DMS153 (cell line): ENCODE measurements around the gene RTN4R.
A peak's percentile ranks its signal among the peaks of the same experiment; 100 is the strongest.
"Not testable (repeated sequence)": the region's sequence is repeated elsewhere in the genome, so short reads cannot be mapped to it uniquely, and the experiment has no call there.

Source experiments
- DNase-seq: peaks from one replicate; lab custom pipeline; 2025; lab: John Stamatoyannopoulos, UW

RTN4R gene

DNA sequence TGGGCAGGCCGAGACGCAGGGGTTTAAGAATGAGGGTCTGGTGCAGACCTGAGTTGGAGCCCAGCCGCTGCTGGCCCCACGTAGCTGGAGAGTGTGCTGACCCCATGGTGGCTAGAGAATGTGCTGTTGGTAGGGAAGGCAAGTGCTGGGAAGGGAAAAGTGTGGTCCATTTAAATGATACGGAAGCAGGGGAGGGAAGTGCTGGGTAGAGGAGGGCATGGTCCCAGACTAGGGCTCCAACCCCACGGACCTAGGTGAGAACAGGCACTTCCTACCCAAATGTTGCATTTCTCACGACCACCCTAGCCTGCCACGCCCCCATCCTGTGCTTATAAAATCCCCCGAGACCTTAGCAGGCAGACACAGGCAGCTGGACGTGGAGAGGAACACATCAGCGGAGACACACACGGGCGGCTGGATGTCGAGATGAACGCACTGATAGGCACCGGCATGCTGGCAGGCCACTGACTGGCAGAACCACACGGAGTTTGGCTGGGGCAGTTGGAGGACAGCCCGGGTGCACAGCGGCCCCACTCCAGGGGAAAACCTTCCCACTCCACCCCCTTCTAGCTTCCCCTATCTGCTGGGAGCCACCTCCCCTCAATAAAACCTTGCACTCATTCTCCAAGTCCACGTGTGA is 18.8 kb upstream of the RTN4R start:
- not testable (repeated sequence) for DNase-seq

DNA sequence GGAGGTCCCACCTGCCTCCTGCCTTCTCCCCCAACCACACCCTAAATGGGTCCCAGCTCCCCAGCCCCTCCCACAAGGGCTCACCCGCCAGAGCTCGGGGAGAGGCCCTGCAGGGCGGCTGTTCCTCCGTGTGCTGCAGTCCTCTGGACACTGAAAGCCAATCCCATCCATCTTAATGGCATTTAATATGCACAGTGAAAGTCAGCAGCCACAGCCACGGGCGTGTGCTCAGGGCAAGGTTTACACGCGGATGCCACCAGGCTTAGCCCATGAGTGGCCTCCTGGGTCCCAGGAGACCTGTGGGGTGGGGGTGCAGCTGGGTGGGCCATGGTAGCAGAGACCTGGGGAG is 18.2 kb upstream of the RTN4R start:
- DNase-seq: not testable (repeated sequence)

DNA sequence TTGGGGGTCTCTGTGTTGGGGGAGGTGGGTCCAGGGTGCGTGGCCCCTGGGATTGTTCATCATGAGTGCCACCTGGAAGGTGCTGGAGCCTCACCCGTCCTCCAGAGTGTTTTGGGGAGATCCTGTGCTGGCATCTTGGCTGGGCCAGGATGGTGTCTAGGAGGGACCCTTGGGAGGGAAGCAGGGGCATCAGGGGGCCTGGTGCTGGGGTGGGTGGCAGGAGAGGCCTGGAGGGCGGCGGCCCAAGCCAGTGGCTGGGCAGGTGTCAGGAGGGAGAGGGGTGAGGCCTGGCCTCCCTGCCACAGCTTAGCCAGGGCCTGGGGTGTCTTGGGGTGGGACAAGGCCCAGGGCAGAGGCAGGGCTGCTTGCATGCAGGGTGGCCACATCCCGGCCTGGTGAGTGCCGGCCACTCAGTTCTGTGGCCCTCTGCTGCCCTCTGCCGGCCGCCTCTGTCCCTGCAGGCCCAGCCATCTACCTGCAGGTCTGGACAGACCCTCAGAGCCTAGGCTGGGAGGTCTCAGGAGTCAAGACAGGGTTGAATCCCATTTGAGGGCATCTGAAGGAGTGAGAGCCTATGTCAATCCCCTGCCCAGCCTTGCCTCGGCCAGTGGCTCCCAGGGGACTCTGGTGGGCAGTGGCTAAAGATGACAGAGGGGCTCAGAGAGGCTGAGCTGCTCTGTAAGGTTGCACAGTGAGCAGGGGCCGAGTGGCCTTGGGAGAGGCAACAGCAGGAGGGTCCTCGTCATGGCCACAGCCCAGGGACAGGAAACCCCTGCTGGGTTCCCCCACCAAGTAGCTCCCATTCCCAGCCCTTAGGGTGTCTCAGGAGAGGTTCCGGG is 17.6 kb upstream of the RTN4R start:
- DNase-seq: peak; percentile 19

DNA sequence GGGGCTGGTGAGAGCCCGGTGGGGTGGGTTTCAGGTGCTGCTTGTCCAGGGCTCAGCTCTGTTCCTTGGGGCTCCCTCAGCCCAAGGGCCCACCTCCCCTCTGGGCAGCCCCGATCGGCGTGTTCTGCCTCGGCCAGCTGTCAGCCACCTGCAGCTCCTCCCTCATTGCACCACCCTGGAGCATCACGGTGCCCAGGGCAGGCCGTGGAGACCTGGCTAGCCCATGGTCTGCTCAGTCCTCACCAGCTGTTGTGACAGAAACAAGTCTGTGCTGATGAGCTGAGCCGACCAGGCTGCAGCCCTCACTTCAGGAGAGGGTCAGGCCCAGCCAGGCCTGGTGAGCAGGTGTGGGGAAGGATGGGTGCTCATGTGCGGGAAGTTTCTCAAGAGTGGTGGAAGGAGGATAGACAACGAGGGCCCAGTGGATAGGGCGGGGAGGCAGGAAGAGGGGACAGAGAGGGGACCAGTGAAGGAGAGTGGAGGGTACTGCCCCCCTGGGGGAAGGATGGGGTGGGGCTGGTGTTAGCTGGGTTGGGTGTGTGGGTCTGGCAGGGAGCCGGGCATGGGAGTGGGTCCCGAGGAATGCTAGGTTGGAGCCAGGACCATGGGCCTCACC is 16.5 kb upstream of the RTN4R start:
- DNase-seq: no peak

DNA sequence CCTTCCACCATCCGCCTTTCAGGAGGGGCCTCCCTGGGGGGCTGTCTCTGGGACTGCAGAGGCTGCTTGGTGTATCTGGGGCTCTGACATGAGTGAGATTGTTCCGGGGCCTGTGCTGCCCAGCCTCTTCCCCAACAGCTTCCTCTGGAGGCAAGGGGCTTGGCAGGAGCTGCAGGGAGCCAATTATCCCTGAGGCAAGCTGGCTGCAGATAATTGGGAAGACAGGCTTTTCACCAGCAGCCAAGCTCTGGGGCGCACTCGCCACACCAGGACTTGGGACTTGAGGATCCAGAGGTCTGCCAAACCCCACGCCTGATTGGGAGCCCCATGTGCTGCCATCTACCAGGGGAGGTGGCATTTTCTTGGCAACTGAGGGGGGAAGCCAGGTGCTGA is 15.6 kb upstream of the RTN4R start:
- DNase-seq: no peak

DNA sequence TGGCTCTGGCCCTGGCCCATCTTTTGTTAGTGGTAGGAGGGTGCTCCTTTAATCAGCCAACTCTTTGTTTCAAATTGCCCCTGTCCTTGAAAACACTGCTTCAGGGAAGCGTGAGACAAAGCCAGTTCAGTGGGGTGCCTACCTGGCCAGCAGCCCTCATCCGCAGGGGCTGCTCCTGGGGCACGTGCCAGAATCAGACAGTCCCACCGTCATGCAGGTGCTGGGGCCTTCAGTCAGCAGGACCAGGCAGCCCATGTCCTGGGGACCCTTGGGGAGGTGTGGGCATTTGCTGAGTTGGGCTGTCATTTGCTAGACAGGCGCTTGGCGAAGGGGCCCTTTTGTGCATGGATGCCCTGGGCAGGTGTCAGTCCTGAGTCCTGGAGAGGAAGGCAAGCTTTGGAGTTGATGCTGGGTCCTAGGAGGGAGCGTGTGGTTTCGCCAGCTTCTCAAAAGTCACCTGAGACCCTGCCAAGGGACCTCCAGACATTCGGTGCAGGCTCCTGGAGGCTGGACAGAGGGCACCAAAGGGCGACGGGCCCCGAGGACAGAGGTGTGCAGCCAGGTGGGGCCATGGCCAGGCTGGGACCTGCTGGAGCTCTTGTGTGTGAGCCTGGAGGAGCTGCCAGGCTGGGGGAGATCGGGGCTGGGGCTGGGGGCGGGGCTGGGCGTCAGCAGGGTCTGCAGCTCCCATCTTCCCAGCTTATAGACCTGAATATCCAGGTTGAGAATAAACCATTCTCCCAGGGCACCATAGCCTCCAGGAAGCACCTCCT is 15.0 kb upstream of the RTN4R start:
- no peak for DNase-seq

DNA sequence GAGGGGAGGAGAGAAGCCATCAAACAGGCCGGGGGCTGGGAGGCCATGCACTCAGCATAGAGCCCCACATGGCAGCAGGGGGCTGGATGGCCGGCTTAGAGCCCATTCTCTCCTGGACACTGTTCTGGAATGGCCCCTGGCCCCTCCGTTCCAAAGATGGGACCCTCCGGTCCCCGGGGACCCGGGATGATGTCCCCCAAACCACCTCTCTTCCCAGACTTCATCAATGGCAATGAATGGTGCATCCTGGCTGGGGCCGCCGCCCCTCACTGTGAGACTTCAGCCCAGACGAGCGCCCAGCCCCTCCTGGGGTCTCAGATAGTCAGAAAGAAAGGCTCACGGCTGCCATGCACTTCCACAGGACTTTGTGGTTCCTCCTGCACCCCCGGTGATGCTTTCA is 13.8 kb upstream of the RTN4R start:
- no peak for DNase-seq

DNA sequence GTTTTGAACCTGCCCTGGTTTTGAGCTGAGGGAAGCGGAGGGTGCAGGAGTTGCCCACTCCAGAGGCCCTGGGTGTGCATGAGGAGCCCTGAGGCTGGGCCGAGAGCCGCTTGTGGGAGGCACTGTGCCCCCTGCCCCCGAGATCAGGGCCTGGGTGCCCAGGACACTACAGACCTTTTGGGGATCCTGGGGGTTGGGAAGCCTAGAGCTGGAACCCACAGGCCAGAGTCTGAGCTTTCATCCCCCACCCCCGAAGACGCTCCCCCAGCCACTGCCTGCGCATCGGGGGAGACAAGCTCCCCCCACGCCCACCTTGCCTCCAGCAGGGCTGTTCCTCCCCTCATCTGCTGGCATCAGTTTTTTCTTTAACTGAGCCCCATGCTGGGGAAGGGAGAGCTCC is 13.4 kb upstream of the RTN4R start:
- not testable (repeated sequence) for DNase-seq

DNA sequence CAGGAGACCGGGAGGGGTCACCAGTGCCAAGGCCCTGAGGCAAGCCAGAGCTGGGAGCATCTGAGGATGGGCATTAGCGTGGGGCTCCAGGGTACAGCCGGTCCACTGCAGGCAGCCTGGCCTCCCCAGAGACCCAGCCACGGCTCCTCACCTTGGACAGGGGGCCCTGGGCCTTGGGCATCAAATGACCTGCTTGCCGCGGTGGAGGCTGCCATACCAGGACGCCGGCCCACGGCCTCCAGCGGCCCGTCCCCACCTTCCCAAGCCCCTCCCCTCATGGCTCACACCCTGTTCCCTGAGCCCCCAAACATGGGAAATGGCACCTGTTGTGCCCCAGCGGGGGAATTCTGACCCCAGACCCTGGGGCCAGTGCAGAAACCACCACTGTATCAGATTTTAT is 12.7 kb upstream of the RTN4R start:
- no peak for DNase-seq

DNA sequence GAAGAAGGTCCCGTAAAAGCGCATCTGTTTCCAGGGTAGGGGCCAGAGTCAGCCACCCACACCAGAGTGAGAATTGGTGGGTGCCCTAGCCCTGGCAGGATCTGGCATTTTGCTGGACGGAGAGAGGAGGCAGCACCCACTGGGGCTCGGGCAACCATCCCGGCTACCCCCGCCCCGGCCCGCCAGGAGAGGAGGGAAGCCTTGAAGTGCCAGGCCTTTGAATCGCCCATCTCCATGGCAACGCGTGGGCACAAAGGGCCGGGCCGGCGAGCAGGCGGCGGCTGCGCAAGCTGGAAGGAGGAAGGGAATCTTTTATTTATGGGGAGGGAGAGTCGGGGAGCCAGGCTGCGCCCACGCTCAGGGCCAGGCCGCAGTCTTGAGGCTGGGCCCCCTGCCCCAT is 12.0 kb upstream of the RTN4R start:
- peak; percentile 59 for DNase-seq

DNA sequence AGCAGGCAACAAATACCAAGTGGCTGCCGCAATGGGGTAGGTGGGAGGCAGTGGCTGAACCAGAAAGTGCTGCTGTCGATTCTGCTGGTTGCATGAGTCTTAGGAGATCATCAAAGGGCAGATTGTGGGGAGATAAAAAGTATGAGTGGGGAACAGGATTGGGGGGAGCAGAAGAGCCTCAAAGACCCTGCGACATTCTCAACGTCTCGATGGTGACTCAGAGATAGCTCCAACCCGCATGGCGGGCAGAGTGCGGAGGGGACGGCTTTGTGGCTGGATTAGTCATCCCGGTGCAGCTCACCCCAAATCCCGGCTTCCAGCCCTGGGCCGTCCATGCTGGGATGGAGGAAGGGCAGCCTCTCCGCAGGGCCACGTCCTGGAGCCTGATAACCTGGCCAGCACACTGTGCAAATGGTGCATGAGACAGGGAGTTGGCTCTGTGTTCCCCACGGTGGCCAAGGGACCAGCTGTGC is 11.6 kb upstream of the RTN4R start:
- no peak for DNase-seq

DNA sequence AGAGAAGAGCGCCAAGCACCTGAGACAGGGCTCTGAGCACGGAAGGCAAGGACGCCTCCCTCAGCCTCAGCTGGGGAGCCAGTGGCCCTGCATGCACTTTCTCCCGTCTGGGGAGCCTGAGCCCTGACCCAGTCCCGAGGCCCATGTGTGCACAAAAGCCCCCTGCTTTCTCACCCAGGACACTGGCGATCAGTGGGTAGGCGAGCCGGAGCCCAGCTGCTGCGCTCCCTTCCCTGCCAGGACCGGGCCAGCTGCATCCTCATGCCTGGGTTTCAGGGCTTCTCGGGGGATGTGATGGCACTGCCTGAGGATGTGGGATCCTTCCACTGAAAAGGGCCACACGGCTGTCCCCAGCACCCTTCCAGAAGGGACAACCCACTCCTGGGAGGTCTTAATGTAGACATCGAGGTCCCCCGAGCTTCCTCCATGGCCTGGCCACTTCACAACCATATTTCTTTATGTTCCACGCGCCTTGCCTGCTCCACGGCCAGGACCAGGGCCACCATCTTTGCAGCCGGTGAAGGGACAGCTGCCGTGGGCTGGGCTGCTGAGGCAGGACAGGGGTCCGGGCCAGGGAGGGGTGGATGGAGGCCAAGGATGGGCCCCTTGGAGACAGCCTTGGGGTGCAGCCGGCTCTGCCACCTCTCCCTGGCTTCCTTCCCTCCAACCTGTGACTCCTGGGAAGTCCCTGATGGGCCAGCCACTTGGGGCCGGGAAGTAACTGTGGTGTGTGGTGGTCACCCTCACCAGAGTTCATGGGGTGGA is 10.8 kb upstream of the RTN4R start:
- not testable (repeated sequence) for DNase-seq

DNA sequence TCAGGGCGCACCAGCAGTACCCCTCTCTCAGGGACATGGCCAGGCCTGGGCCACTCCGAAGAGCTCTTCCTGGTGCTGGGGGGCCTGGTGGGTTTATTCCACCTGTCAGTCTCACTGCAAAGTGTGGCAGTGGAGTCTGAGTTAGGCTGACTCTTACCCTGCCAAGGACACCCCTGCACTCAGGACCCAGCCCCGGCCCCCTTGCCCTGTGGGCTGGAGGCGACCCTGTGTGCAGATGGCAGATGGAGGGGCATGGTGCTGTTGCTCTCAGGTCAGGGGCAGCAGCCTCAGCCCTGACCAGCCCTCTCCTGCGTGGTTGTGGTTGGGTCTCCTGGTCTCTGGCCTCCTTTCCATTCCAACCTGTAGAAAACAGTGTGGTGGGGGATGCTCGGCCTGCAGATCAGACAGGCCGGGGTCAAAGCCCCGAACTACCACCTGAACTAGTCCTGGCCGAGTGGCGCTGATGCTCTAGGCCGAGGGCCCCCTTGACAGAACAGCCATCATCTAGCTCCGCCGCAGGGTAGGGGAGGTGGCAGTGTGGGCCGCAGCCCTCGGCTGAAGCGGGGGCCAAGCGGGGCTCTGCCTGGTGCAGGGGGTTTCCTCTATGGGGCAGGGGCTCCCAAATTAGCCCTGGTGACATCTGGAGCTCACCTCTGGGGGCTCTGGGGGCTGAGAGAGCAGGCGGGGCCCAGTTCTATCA is 10.0 kb upstream of the RTN4R start:
- DNase-seq: not testable (repeated sequence)

DNA sequence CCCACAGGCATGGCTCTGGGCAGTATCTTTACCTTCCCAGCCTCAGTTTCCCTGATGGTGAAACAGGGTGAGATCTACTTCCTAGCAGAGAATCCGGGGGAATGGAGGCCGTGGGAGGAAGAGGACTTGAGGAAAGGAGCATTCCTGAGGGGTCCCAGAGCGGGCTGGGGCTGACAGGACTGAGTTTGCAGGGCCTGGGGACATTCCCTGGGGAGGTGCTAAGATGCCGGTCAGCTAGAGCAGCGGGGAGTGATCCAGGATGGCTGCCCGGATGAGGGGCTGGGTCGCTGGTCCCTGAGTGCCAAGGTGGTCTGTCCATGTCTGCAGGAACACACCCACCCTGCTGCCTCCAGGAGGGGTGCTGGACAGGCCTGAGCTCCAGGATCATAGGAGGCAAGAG is 8.3 kb upstream of the RTN4R start:
- DNase-seq: no peak

DNA sequence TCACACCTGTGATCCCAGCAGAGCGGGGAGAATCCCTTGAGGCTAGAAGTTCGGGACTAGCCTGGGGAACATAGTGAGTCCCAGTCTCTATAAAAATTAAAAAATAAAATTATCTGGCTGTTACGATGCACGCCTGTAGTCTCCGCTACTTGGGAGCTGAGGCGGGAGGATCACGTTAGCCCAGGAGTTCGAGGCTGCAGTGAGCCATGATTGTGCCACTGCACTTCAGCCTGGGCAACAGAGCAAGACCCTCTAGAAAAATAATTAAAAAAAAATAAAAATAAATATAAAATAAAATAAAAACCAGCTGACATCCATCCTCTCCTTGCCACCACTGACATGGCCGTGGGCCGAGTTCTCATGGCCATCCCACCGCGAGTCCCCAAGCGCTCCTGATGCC is 7.7 kb upstream of the RTN4R start:
- no peak for DNase-seq

DNA sequence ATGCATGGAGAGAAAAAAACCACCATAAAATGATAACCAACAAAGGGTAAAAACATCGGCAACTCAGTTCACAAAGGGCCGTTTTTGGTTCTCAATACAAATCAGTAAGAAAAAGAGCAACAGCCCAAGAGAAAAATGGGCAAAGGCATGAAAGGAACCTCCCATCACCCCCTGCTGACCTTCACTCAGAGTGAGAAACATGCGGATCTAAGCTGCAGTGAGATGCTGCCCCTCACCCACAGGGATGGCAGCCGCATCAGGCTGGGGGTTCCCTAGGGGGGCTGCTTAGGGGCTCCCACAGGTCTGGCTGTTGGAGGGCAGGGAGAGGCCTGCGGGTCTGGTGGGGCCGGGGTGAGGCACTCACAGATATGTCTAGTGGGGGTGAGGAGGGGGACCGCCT is 7.2 kb upstream of the RTN4R start:
- DNase-seq: not testable (repeated sequence)

DNA sequence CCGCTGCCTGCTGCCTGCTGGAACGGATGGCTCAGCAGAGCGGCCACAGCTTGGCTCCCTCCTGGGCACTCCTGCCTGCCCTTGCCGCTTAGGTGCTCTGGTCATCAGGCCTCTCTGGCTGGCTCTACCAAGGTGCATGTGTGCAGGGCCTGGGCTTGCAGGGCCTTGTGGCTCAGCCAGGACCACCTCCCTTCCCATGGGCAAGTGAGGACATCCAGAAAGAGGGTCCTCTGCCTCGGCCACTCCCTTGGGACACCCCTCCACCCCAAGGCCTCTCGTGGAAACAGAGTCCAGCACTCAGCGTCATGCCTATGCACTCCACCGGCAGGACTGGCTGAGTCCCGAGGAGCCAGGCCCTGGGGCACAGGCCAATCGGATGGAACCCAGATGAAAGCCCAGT is 6.3 kb upstream of the RTN4R start:
- DNase-seq: not testable (repeated sequence)

DNA sequence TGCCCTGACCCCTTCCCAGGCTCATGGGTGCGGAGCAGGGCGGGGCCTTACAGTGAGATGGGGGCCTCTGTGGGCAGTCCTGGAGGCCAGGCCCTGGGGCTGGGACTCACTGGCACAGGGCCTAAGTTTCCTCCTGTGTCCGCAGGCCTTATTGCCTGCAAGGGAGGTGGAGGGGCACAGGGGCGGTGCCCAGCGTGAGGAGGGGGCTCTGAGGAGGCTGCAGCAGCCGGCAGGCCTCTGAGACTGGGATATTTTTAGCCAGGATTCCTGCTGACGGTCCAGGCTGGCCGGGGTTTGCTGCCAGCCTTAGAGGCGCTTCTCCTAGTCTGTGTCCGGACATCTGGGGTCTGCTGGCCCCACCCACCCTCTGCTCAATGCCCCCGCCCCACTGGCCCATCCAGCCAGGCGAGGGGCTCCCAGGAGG is 5.7 kb upstream of the RTN4R start:
- no peak for DNase-seq

DNA sequence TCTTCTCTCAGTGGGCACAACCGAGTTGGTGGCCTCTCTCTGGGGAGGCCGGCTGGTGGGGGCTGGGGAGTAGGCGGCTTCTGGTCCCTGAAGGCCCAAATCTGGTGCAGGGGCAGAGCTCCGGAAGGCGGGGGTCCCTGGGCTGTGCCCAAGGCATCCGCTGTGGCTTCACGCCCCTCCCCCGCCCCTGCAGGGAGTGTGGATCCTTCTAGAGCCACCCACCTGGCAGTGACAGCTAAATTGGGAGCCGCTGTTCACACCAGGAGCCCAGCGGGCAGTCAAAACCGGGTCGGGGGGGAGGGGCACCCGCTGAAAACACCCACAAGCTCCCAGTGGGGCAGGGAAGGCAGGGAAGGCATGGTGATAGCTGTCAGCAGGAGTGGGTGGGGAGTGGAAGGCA is 4.6 kb upstream of the RTN4R start:
- DNase-seq: no peak

DNA sequence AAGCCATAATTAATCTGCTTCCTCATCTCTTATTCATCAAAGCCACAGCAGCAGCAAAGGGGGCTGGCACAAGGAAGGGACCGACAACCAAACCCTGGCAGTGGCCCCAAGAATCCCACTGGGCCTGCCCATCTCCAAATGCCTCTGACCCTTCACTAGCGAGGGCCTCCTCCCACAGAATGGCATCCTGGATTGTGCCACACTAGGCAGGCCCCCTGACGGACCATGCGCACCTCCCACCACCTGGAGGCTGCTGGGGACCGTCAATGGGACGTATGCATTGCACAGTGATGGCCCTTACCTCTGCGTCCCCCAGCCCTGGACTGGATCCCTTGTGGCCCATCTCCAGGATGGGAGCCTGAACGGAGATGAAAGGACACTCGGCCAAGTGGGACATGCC is 4.1 kb upstream of the RTN4R start:
- no peak for DNase-seq
